IMR-90 (cell line): ENCODE measurements around the gene SELENOP. TPM values are rescaled to one million over a fixed set of nuclear protein-coding genes. Genes with fewer than 3 reads are reported as not detected.

ENCODE experiments used
- ATAC-seq: fragments of 200-7000 bp; cut with Tn5 transposase; 2 replicates; pipeline ENCODE4 v1.9.1; 2020; ENCODE audit warnings: low read depth, mild to moderate bottlenecking, moderate library complexity
- BruUV-seq: library from RNA; stranded (reverse); fragments of 400-500 nt; replicated peaks from 2 replicates; lab custom pipeline; 2021; lab: Mats Ljungman, UMichigan
- CTCF ChIA-PET: fragments of 300-600 bp; formaldehyde crosslinking; extraction: SDS; loops from one replicate; lab custom pipeline; 2021; ENCODE audit warnings: antibody characterized with exemption; lab: Yijun Ruan, JAX
- POLR2A ChIA-PET: fragments of 300-600 bp; sonication (Branson Sonifier 250); formaldehyde crosslinking; loops from one replicate; lab custom pipeline; 2022; ENCODE audit warnings: antibody characterized with exemption; ENCODE audit not compliant: unreplicated experiment; lab: Charles Lee
- DNase-seq: peaks from one replicate; pipeline ENCODE4 v3.0.0; 2013
- H2AFZ ChIP-seq: replicated peaks from 2 replicates; pipeline ENCODE3; 2013; ENCODE audit warnings: low read length, mild to moderate bottlenecking; ENCODE audit not compliant: poor library complexity
- H2AK5ac ChIP-seq: 2 replicates; pipeline ENCODE4 v1.6.1; 2013; ENCODE audit warnings: low read depth, low read length, inconsistent platforms
- H2AK9ac ChIP-seq: replicated peaks from 2 replicates; pipeline ENCODE3; 2013; ENCODE audit warnings: mild to moderate bottlenecking, low read depth, low read length, moderate library complexity; ENCODE audit not compliant: poor library complexity
- H2BK120ac ChIP-seq: 2 replicates; pipeline ENCODE4 v1.6.1; 2013; ENCODE audit warnings: low read depth, low read length, inconsistent platforms
- H2BK15ac ChIP-seq: 3 replicates; pipeline ENCODE4 v1.6.1; 2013; ENCODE audit warnings: low read depth, low read length, inconsistent platforms
- H2BK20ac ChIP-seq: 2 replicates; pipeline ENCODE4 v1.6.1; 2013; ENCODE audit warnings: low read depth, mild to moderate bottlenecking, inconsistent platforms, low read length, moderate library complexity
- H2BK5ac ChIP-seq: 2 replicates; pipeline ENCODE4 v1.6.1; 2013; ENCODE audit warnings: mild to moderate bottlenecking, low read depth, low read length, inconsistent platforms; ENCODE audit not compliant: poor library complexity, severe bottlenecking
- H3K14ac ChIP-seq: replicated peaks from 2 replicates; pipeline ENCODE4 v1.6.1; 2013; ENCODE audit warnings: low read depth, low read length, inconsistent platforms
- H3K18ac ChIP-seq: 2 replicates; pipeline ENCODE4 v1.6.1; 2013; ENCODE audit warnings: low read depth, low read length, control low read depth
- H3K23ac ChIP-seq: 2 replicates; pipeline ENCODE4 v1.6.1; 2013; ENCODE audit warnings: low read depth, low read length, inconsistent platforms
- H3K27ac ChIP-seq: 2 replicates; pipeline ENCODE4 v1.5.1; 2013; ENCODE audit warnings: mild to moderate bottlenecking, control low read depth, low read length; ENCODE audit not compliant: insufficient read depth
- H3K27me3 ChIP-seq: 2 replicates; pipeline ENCODE4 v1.6.1; 2013; ENCODE audit warnings: low read length; ENCODE audit not compliant: control insufficient read depth, insufficient read depth
- H3K36me3 ChIP-seq: 2 replicates; pipeline ENCODE4 v1.6.1; 2013; ENCODE audit warnings: low read length, mixed read lengths; ENCODE audit not compliant: control insufficient read depth, insufficient read depth
- H3K4ac ChIP-seq: 2 replicates; pipeline ENCODE4 v1.6.1; 2013; ENCODE audit warnings: low read depth, low read length, inconsistent platforms
- H3K4me1 ChIP-seq: 2 replicates; pipeline ENCODE4 v1.6.1; 2013; ENCODE audit warnings: low read length, mixed read lengths; ENCODE audit not compliant: control insufficient read depth, insufficient read depth
- H3K4me2 ChIP-seq: 2 replicates; pipeline ENCODE4 v1.6.1; 2013; ENCODE audit warnings: low read depth, mild to moderate bottlenecking, control low read depth, low read length, moderate library complexity
- H3K4me3 ChIP-seq: 2 replicates; pipeline ENCODE4 v1.5.1; 2013; ENCODE audit warnings: low read depth, mild to moderate bottlenecking, control low read depth, low read length, moderate library complexity; ENCODE audit not compliant: insufficient read depth
- H3K56ac ChIP-seq: 2 replicates; pipeline ENCODE4 v1.6.1; 2013; ENCODE audit warnings: low read length, inconsistent platforms; ENCODE audit not compliant: insufficient read depth; ENCODE audit errors: extremely low read depth
- H3K79me1 ChIP-seq, 2 experiments: 2 replicates each; pipeline ENCODE4 v1.6.1; 2013; ENCODE audit warnings: low read length in 2 of 2, inconsistent platforms in 1 of 2, low read depth in 1 of 2
- H3K9ac ChIP-seq: 2 replicates; pipeline ENCODE4 v1.6.1; 2013; ENCODE audit warnings: low read depth, low read length, control low read depth
- H3K9me1 ChIP-seq: 2 replicates; pipeline ENCODE4 v1.6.1; 2013; ENCODE audit warnings: low read length, inconsistent platforms; ENCODE audit not compliant: insufficient read depth
- H3K9me3 ChIP-seq: 2 replicates; pipeline ENCODE4 v1.6.1; 2013; ENCODE audit warnings: low read length; ENCODE audit not compliant: control insufficient read depth, insufficient read depth
- H4K20me1 ChIP-seq: 2 replicates; pipeline ENCODE4 v1.6.1; 2013; ENCODE audit warnings: low read length, inconsistent platforms; ENCODE audit not compliant: insufficient read depth
- H4K5ac ChIP-seq: 2 replicates; pipeline ENCODE4 v1.6.1; 2013; ENCODE audit warnings: mild to moderate bottlenecking, low read depth, low read length, control low read depth
- H4K8ac ChIP-seq, 2 experiments: 2 replicates each; pipeline ENCODE4 v1.6.1; 2013; ENCODE audit warnings: low read depth in 2 of 2, low read length in 2 of 2, control low read depth in 1 of 2, inconsistent platforms in 1 of 2
- H4K91ac ChIP-seq: 2 replicates; pipeline ENCODE4 v1.6.1; 2013; ENCODE audit warnings: low read depth, low read length, inconsistent platforms; ENCODE audit not compliant: insufficient read depth
- BHLHE40 ChIP-seq: fragments of 150-350 bp; IDR thresholded peaks from 2 replicates; pipeline ENCODE4 v1.6.1; 2016; ENCODE audit warnings: mild to moderate bottlenecking, low read depth, low read length
- CEBPB ChIP-seq: IDR thresholded peaks from 2 replicates; pipeline ENCODE4 v1.6.1; 2012; ENCODE audit warnings: low read depth, low read length, improper control_type of control experiment
- FOS ChIP-seq: fragments of 150-350 bp; IDR thresholded peaks from 2 replicates; pipeline ENCODE4 v1.6.1; 2016; ENCODE audit warnings: low read depth, low read length
- MAFK ChIP-seq: IDR thresholded peaks from 2 replicates; pipeline ENCODE4 v1.6.1; 2012; ENCODE audit warnings: low read depth, low read length, improper control_type of control experiment
- MAZ ChIP-seq: IDR thresholded peaks from 2 replicates; pipeline ENCODE4 v1.6.1; 2012; ENCODE audit warnings: low read depth, mild to moderate bottlenecking, low read length, improper control_type of control experiment, moderate library complexity, borderline replicate concordance
- MXI1 ChIP-seq: IDR thresholded peaks from 2 replicates; pipeline ENCODE4 v1.6.1; 2012; ENCODE audit warnings: low read depth, mild to moderate bottlenecking, low read length, moderate library complexity, borderline replicate concordance
- POLR2A ChIP-seq: IDR thresholded peaks from 2 replicates; pipeline ENCODE4 v1.6.1; 2012; ENCODE audit warnings: mild to moderate bottlenecking, low read depth, low read length
- RAD21 ChIP-seq: IDR thresholded peaks from 2 replicates; pipeline ENCODE4 v1.6.1; 2012; ENCODE audit warnings: low read length, improper control_type of control experiment
- WGBS, 2 experiments: methylation state at CpG; one replicate each; pipeline versions ENCODE4 v1.1.5 to v1.1.7; 2013; ENCODE audit warnings: missing lambda C conversion rate in 2 of 2; ENCODE audit not compliant: insufficient read length in 1 of 2; ENCODE audit errors: extremely low coverage in 2 of 2; 5-methylcytosine and 5-hydroxymethylcytosine counted together
- dilution Hi-C: fragments of 300-500 bp; cut with HindIII; formaldehyde crosslinking; loops from one replicate; pipeline ENCODE4 v1.14.3; 2018; ENCODE audit warnings: low sequenced_read_pairs; ENCODE audit not compliant: unreplicated experiment
- in situ Hi-C: fragments of 300-500 bp; cut with MboI; formaldehyde crosslinking; loops from 3 replicates; pipeline ENCODE4 v1.14.3; 2019; ENCODE audit warnings: low sequenced_read_pairs, inconsistent platforms, mixed read lengths
- intact Hi-C: fragments of 100-400 bp; cut with micrococcal nuclease; formaldehyde crosslinking; loops from 2 replicates; pipeline ENCODE4 v1.10.0; 2022
- polyA plus RNA-seq, 3 experiments: library from polyadenylated mRNA; depleted of rRNA; stranded (reverse); fragments of >200 nt; gene quantifications; 2 replicates each; pipeline ENCODE4 v1.2.3, GENCODE V29; 2012; ENCODE audit warnings: low replicate concordance in 1 of 3
- total RNA-seq: library from RNA; depleted of rRNA; stranded (reverse); fragments of >200 nt; gene quantifications from 2 replicates; pipeline ENCODE4 v1.2.3, GENCODE V29; 2012
- TF ChIP-seq, protein P1 (sequence below): fragments of 150-350 bp; IDR thresholded peaks from 2 replicates; pipeline ENCODE4 v1.6.1; 2016; ENCODE audit warnings: low read depth, mild to moderate bottlenecking, low read length, moderate library complexity, borderline replicate concordance

The SELENOP gene
- total and polyA plus RNA-seq, 2 of the 4 experiments (the other 2 are of a cell fraction): 0.55 to 1.1 TPM

DNA sequence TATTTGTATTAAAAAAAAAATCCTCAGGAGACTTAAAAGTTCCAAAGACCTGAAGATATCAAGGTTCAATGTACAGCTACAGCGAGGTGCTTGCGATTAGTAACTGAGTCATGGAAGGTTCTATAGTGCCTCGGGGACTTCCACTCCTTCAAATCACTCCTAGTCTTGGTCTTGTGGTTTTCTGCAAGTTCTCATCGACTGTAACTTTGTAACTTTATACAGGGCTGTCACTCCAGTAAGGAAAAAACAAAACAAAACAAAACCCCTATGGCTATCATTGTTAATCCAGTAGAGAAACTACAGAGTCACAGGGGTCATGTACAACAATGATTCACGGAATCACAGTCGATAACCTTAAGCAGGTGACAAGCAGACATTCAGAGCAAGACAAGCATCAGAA lies 39.8 kb upstream of the SELENOP start:
- Histone ChIP-seq H4K91ac (no peak overlapping the region), H3K27me3 (no peaks in the 10 kb centered on the region), H2BK15ac (no peak overlapping the region), H2AFZ (no peak overlapping the region), H3K14ac (no peak overlapping the region), H3K36me3 (no peaks in the 10 kb centered on the region), H3K79me1 (no peaks in the 10 kb centered on the region), H2BK120ac (no peak overlapping the region), H3K23ac (no peak overlapping the region), H3K18ac (no peak overlapping the region), H3K9me3 (no peaks in the 10 kb centered on the region), H3K9me1 (no peaks in the 10 kb centered on the region), H4K8ac (no peak overlapping the region), H3K4me1 (no peaks in the 10 kb centered on the region), H2BK20ac (no peak overlapping the region), H2BK5ac (no peak overlapping the region), H2AK9ac (no peak overlapping the region), H3K9ac (no peak overlapping the region), H4K5ac (no peak overlapping the region), H3K4ac (no peak overlapping the region), H4K20me1 (no peaks in the 10 kb centered on the region), H3K27ac (no peak overlapping the region), H3K4me3 (no peak overlapping the region), H2AK5ac (no peak overlapping the region), H3K56ac (no peak overlapping the region), H3K4me2 (no peak overlapping the region)
- ATAC-seq (no peak), DNase-seq (no peak)
- dilution Hi-C loops: no loop called here
- intact Hi-C loops: no loop called here
- 40% methylated on average over 1 of the region's 6 CpGs; no CpG with 5 or more reads in 1 of the 2 experiments for WGBS, 2 experiments
- TF ChIP-seq MAZ: no peak
- TF ChIP-seq RAD21: no peak
- TF ChIP-seq POLR2A: no peak
- no peak for TF ChIP-seq MXI1
- TF ChIP-seq MAFK: no peak
- no peak for TF ChIP-seq BHLHE40
- TF ChIP-seq FOS: no peak
- TF ChIP-seq, protein P1, sequence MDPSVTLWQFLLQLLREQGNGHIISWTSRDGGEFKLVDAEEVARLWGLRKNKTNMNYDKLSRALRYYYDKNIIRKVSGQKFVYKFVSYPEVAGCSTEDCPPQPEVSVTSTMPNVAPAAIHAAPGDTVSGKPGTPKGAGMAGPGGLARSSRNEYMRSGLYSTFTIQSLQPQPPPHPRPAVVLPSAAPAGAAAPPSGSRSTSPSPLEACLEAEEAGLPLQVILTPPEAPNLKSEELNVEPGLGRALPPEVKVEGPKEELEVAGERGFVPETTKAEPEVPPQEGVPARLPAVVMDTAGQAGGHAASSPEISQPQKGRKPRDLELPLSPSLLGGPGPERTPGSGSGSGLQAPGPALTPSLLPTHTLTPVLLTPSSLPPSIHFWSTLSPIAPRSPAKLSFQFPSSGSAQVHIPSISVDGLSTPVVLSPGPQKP: no peak
- TF ChIP-seq CEBPB: no peak
- CTCF ChIA-PET: no interaction called here
- BruUV-seq: no TSS peak
- in situ Hi-C loops: no loop called here
- POLR2A ChIA-PET: no interaction called here
